Mucosa of descending colon (tissue), 3 donors: ENCODE measurements around the gene PTPRN2. TPM values are rescaled to one million over a fixed set of nuclear protein-coding genes. Genes with fewer than 3 reads are reported as not detected.
"Not testable (repeated sequence)": the region's sequence is repeated elsewhere in the genome, so short reads cannot be mapped to it uniquely, and the experiment has no call there.

Source experiments
- ATAC-seq: fragments of 200-7000 bp; cut with Tn5 transposase; one replicate; pipeline ENCODE4 v1.9.1; 2020; ENCODE audit warnings: mild to moderate bottlenecking, moderate library complexity
- DNase-seq, 3 donors: peaks; one replicate each; pipeline ENCODE4 v3.0.0-alpha.2; 2020
- H3K36me3 ChIP-seq: fragments of 200-600 bp; one replicate; pipeline ENCODE4 v1.8.0; 2021; ENCODE audit warnings: low read depth, mild to moderate bottlenecking
- H3K4me1 ChIP-seq: fragments of 200-600 bp; one replicate; pipeline ENCODE4 v1.8.0; 2021; ENCODE audit warnings: low read depth, mild to moderate bottlenecking
- H3K4me3 ChIP-seq: fragments of 200-600 bp; one replicate; pipeline ENCODE4 v1.8.0; 2021; ENCODE audit warnings: mild to moderate bottlenecking
- H3K9me3 ChIP-seq: fragments of 200-600 bp; one replicate; pipeline ENCODE4 v1.8.0; 2021; ENCODE audit warnings: mild to moderate bottlenecking
- intact Hi-C, 2 donors: fragments of 100-400 bp; cut with DNase I in 1 of 2; cut with micrococcal nuclease in 1 of 2; formaldehyde crosslinking; loops; one replicate each; pipeline versions ENCODE4 v1.11.0 to v1.11.1; 2022; cut with DNase I, micrococcal nuclease
- total RNA-seq, 3 donors: library from RNA; stranded (reverse); fragmentation: NEBNext Ultra II Directional in 2 of 3; extraction: Animal tissue kit (Norgen Biotek cat#: 25700) in 2 of 3; gene quantifications; one replicate each; pipeline versions ENCODE4 v1.2.1 to v1.2.4, GENCODE V29; 2021 to 2023
- TF ChIP-seq, protein P1 (sequence below): fragments of 200-600 bp; IDR thresholded peaks from one replicate; pipeline ENCODE4 v1.8.0; 2022; ENCODE audit warnings: antibody characterized with exemption, mild to moderate bottlenecking
- donor health status: DM: no; HTN: no; CAD: no; lungs with moderate emphysema.
- donor health status: DM: no; HTN: no; CAD: no.
- donor health status: DM: no; HTN: yes; CAD: no.

PTPRN2 gene
- total RNA-seq, 3 donors from 2014 or later: 12.5 to 28.0 (median 26.2) TPM

- ATAC-seq (no peak), DNase-seq (no peak)
- TF ChIP-seq, protein P1, sequence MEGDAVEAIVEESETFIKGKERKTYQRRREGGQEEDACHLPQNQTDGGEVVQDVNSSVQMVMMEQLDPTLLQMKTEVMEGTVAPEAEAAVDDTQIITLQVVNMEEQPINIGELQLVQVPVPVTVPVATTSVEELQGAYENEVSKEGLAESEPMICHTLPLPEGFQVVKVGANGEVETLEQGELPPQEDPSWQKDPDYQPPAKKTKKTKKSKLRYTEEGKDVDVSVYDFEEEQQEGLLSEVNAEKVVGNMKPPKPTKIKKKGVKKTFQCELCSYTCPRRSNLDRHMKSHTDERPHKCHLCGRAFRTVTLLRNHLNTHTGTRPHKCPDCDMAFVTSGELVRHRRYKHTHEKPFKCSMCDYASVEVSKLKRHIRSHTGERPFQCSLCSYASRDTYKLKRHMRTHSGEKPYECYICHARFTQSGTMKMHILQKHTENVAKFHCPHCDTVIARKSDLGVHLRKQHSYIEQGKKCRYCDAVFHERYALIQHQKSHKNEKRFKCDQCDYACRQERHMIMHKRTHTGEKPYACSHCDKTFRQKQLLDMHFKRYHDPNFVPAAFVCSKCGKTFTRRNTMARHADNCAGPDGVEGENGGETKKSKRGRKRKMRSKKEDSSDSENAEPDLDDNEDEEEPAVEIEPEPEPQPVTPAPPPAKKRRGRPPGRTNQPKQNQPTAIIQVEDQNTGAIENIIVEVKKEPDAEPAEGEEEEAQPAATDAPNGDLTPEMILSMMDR: no peak
- Histone ChIP-seq H3K4me1 (no peaks in the 10 kb centered on the region), H3K36me3 (no peaks in the 10 kb centered on the region), H3K9me3 (no peaks in the 10 kb centered on the region), H3K4me3 (no peak overlapping the region)
- intact Hi-C loops: no loop called here
Measured at GRCh38 chr7:157904211-157904865, 683.3 kb downstream of the PTPRN2 start.

DNA sequence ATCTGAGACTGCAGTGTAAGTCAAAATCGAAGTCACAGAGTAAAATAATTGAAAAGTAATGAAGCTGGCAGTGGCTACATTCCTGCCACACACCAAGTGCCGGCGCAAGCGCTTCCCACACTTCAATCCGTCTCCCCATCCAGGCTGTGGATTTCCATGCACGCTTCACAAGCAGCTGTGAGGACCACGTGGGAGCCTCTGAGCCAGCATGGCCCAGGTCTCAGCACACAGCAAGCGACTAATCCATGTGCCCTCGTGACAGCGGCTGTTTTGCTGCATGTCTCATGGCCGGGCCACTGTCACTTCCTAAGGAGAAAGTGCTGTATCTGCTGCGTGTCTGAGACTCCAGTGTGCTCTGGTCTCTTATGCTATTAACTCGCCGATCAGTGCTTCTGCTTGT lies 683.9 kb downstream of the PTPRN2 start:
- ATAC-seq: no peak
- intact Hi-C loops: no loop called here

GRCh38 chr7:157903296-157903695 lies 684.3 kb downstream of the PTPRN2 start:
- no peaks in the 10 kb centered on the region for H3K9me3 ChIP-seq
- DNase-seq: no peak
- TF ChIP-seq, protein P1: no peak
- intact Hi-C loops: no loop called here
- ATAC-seq: no peak
- H3K4me3 ChIP-seq: no peak overlapping the region
- no peaks in the 10 kb centered on the region for H3K4me1 ChIP-seq
- H3K36me3 ChIP-seq: no peaks in the 10 kb centered on the region

More for the DNA sequence above, 683.9 kb downstream of the PTPRN2 start:
- no peaks in the 10 kb centered on the region for H3K36me3 ChIP-seq
- no peak overlapping the region for H3K4me3 ChIP-seq
- DNase-seq: no peak
- H3K4me1 ChIP-seq: no peaks in the 10 kb centered on the region
- no peaks in the 10 kb centered on the region for H3K9me3 ChIP-seq
- TF ChIP-seq, protein P1: no peak

GRCh38 chr7:157901816-157902610 lies 685.6 kb downstream of the PTPRN2 start:
- DNase-seq, ATAC-seq, H3K4me1 ChIP-seq, H3K4me3 ChIP-seq, H3K9me3 ChIP-seq, H3K36me3 ChIP-seq, intact Hi-C loops: not testable (repeated sequence)

DNA sequence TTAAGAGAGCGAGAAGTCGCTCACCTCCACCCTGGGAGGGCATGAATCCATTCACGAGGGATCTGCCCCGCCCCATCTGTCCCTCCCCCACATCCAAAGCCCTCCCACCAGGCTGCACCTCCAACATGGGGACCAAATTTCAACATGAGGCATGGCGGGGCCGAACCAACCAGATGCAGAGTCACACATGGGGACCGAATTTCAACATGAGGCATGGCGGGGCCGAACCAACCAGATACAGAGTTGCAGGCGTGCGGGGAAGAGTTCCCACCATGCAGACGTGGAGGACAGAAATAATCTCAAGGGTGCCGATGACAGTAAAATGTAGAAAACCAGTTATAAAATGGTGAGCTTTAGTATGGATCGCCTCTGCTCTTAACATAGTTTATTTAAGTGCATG lies 686.5 kb downstream of the PTPRN2 start:
- no peak for ATAC-seq
- intact Hi-C loops: no loop called here
- no peak for DNase-seq
- Histone ChIP-seq H3K36me3 (no peaks in the 10 kb centered on the region), H3K4me3 (no peak overlapping the region), H3K9me3 (no peaks in the 10 kb centered on the region), H3K4me1 (no peaks in the 10 kb centered on the region)
- TF ChIP-seq, protein P1: no peak

- ATAC-seq (no peak), DNase-seq (no peak)
- no peak overlapping the region for H3K4me3 ChIP-seq
- TF ChIP-seq, protein P1: no peak
- H3K4me1 ChIP-seq: no peaks in the 10 kb centered on the region
- intact Hi-C loops: no loop called here
- H3K36me3 ChIP-seq: no peaks in the 10 kb centered on the region
- H3K9me3 ChIP-seq: no peaks in the 10 kb centered on the region
Measured at GRCh38 chr7:157900556-157900955, 687.1 kb downstream of the PTPRN2 start.
